Mucosa of stomach (tissue), 1 donor: Measurements from ENCODE around the gene SLC18A3.

Experiments used
- H3K27me3 ChIP-seq: one replicate; pipeline ENCODE4 v1.7.0; 2013; ENCODE audit warnings: mild to moderate bottlenecking, low read length; ENCODE audit not compliant: control insufficient read depth, insufficient read depth
- H3K36me3 ChIP-seq: one replicate; pipeline ENCODE4 v1.7.0; 2013; ENCODE audit warnings: low read length; ENCODE audit not compliant: control insufficient read depth, insufficient read depth
- H3K4me1 ChIP-seq: one replicate; pipeline ENCODE4 v1.7.0; 2013; ENCODE audit warnings: mild to moderate bottlenecking, low read length; ENCODE audit not compliant: control insufficient read depth, insufficient read depth
- H3K4me3 ChIP-seq: one replicate; pipeline ENCODE4 v1.7.0; 2013; ENCODE audit warnings: low read length
- H3K9ac ChIP-seq: one replicate; pipeline ENCODE4 v1.7.0; 2013; ENCODE audit warnings: mild to moderate bottlenecking, low read length, moderate library complexity
- H3K9me3 ChIP-seq: one replicate; pipeline ENCODE4 v1.7.0; 2013; ENCODE audit warnings: mild to moderate bottlenecking, low read length, moderate library complexity; ENCODE audit not compliant: control insufficient read depth
- donor health status: Pancreatic carcinoma.

Gene SLC18A3

GRCh38 chr10:49653273-49653929 is 43.3 kb downstream of the SLC18A3 start:
- Histone ChIP-seq H3K4me3 (no peak overlapping the region), H3K9ac (no peak overlapping the region), H3K27me3 (no peaks in the 10 kb centered on the region), H3K9me3 (no peaks in the 10 kb centered on the region), H3K36me3 (no peaks in the 10 kb centered on the region), H3K4me1 (no peaks in the 10 kb centered on the region)

GRCh38 chr10:49654036-49654693 is 44.1 kb downstream of the SLC18A3 start:
- Histone ChIP-seq H3K4me3 (no peak overlapping the region), H3K9ac (no peak overlapping the region), H3K27me3 (no peaks in the 10 kb centered on the region), H3K4me1 (no peaks in the 10 kb centered on the region), H3K36me3 (no peaks in the 10 kb centered on the region), H3K9me3 (no peaks in the 10 kb centered on the region)

GRCh38 chr10:49655099-49655498 is 45.0 kb downstream of the SLC18A3 start:
- no peaks in the 10 kb centered on the region for H3K9me3 ChIP-seq
- H3K36me3 ChIP-seq: no peaks in the 10 kb centered on the region
- no peak overlapping the region for H3K4me3 ChIP-seq
- no peaks in the 10 kb centered on the region for H3K27me3 ChIP-seq
- H3K4me1 ChIP-seq: no peaks in the 10 kb centered on the region
- no peak overlapping the region for H3K9ac ChIP-seq

GRCh38 chr10:49656845-49657493 is 46.9 kb downstream of the SLC18A3 start:
- Histone ChIP-seq H3K4me1 (no peaks in the 10 kb centered on the region), H3K4me3 (no peak overlapping the region), H3K36me3 (no peaks in the 10 kb centered on the region), H3K9ac (no peak overlapping the region), H3K27me3 (no peaks in the 10 kb centered on the region), H3K9me3 (no peaks in the 10 kb centered on the region)

- Histone ChIP-seq H3K27me3 (no peaks in the 10 kb centered on the region), H3K4me3 (no peak overlapping the region), H3K36me3 (no peaks in the 10 kb centered on the region), H3K9me3 (no peaks in the 10 kb centered on the region), H3K4me1 (no peaks in the 10 kb centered on the region), H3K9ac (no peak overlapping the region)
Observed at GRCh38 chr10:49657606-49658005, 47.5 kb downstream of the SLC18A3 start.

- Histone ChIP-seq H3K4me1 (no peaks in the 10 kb centered on the region), H3K27me3 (no peaks in the 10 kb centered on the region), H3K36me3 (no peaks in the 10 kb centered on the region), H3K9me3 (no peaks in the 10 kb centered on the region), H3K9ac (no peak overlapping the region), H3K4me3 (no peak overlapping the region)
Observed at GRCh38 chr10:49661140-49661856, 51.2 kb downstream of the SLC18A3 start.
